HCT116 (cell line): ENCODE results near the gene TBATA. TPM values are rescaled to one million over a fixed set of nuclear protein-coding genes. Genes with fewer than 3 reads are reported as not detected.

Experiments
- JUND ChIP-seq: IDR thresholded peaks from 2 replicates; pipeline ENCODE4 v1.6.1; 2012
- YY1 ChIP-seq: IDR thresholded peaks from 2 replicates; pipeline ENCODE4 v1.6.1; 2011; ENCODE audit warnings: low read length, low read depth, moderate library complexity, mild to moderate bottlenecking; ENCODE audit not compliant: insufficient replicate concordance; ENCODE audit errors: extremely low read depth
- total RNA-seq: library from RNA; stranded (reverse); gene quantifications from one replicate; pipeline ENCODE4 v1.2.1, GENCODE V29; 2021; ENCODE audit not compliant: unreplicated experiment
- TF ChIP-seq, protein P1 (sequence below): IDR thresholded peaks from 2 replicates; pipeline ENCODE4 v1.6.1; 2012; ENCODE audit warnings: low read depth

Gene TBATA
- total RNA-seq, 1 experiment from 2014 or later: not detected

DNA sequence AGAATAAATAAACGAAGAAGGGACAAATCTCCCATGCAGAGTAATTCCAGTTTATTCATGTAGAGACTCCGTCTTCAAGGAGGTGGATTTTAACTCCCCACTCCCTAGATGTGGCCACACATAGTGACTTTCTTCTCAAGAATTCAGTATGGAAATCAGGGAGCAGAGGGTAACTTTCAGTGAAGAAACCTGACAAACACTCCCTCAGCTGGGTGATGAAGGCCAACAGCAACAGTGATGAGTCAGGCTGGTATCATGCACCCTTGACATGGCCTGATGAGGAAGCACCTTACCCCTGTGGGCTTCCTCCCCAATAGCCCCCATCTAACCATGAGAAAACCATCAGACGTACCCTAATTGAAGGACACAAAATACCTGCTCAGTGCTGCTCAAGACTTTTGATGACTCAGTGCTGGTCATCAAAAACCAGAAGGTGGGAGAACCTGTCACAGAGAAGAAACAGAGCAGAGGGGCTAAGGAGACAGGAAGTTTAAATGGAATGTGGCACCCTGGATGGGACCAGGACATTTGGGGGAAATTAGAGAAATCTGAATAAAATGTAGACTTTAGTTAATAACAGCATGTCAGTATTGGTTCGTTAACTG lies 62.3 kb downstream of the TBATA start (continued):
- TF ChIP-seq, protein P1, sequence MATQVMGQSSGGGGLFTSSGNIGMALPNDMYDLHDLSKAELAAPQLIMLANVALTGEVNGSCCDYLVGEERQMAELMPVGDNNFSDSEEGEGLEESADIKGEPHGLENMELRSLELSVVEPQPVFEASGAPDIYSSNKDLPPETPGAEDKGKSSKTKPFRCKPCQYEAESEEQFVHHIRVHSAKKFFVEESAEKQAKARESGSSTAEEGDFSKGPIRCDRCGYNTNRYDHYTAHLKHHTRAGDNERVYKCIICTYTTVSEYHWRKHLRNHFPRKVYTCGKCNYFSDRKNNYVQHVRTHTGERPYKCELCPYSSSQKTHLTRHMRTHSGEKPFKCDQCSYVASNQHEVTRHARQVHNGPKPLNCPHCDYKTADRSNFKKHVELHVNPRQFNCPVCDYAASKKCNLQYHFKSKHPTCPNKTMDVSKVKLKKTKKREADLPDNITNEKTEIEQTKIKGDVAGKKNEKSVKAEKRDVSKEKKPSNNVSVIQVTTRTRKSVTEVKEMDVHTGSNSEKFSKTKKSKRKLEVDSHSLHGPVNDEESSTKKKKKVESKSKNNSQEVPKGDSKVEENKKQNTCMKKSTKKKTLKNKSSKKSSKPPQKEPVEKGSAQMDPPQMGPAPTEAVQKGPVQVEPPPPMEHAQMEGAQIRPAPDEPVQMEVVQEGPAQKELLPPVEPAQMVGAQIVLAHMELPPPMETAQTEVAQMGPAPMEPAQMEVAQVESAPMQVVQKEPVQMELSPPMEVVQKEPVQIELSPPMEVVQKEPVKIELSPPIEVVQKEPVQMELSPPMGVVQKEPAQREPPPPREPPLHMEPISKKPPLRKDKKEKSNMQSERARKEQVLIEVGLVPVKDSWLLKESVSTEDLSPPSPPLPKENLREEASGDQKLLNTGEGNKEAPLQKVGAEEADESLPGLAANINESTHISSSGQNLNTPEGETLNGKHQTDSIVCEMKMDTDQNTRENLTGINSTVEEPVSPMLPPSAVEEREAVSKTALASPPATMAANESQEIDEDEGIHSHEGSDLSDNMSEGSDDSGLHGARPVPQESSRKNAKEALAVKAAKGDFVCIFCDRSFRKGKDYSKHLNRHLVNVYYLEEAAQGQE: no peak
- TF ChIP-seq JUND (peak; percentile 78), YY1 (no peak)

Other genes starting within 250 kb of the TBATA start
- gene PRF1, start 182.6 kb downstream of the TBATA start, total RNA-seq: 6.4 TPM
- gene ADAMTS14, start 112.9 kb downstream of the TBATA start, total RNA-seq: 13.2 TPM
- 69.4 TPM for gene SGPL1, start 30.6 kb upstream of the TBATA start, total RNA-seq
- gene PCBD1, start 103.2 kb upstream of the TBATA start, total RNA-seq: 163 TPM